Hepatocyte (in vitro differentiated cells): ENCODE measurements around the gene POFUT2. TPM values are rescaled to one million over a fixed set of nuclear protein-coding genes. Genes with fewer than 3 reads are reported as not detected.
"Not testable (repeated sequence)": the region's sequence is repeated elsewhere in the genome, so short reads cannot be mapped to it uniquely, and the experiment has no call there.

Experiments used
- DNase-seq: peaks from one replicate; pipeline ENCODE4 v3.0.0-alpha.2; 2016; ENCODE audit warnings: low spot score
- H2AFZ ChIP-seq: fragments of 200-600 bp; sonication (generic); 2 replicates; pipeline ENCODE4 v1.6.0; 2016; ENCODE audit warnings: antibody characterized with exemption, mild to moderate bottlenecking
- H3K27ac ChIP-seq: fragments of 200-600 bp; sonication (generic); 2 replicates; pipeline ENCODE4 v1.5.1; 2016; ENCODE audit warnings: mild to moderate bottlenecking
- H3K27me3 ChIP-seq: fragments of 200-600 bp; sonication (generic); 2 replicates; pipeline ENCODE4 v1.6.1; 2016
- H3K36me3 ChIP-seq: fragments of 200-600 bp; sonication (generic); replicated peaks from 2 replicates; pipeline ENCODE4 v1.5.1; 2016; ENCODE audit warnings: low read depth; ENCODE audit not compliant: insufficient read depth
- H3K4me1 ChIP-seq: fragments of 200-600 bp; sonication (generic); 2 replicates; pipeline ENCODE4 v1.5.1; 2016; ENCODE audit warnings: mild to moderate bottlenecking, moderate library complexity; ENCODE audit not compliant: insufficient read depth
- H3K4me2 ChIP-seq: fragments of 200-600 bp; sonication (generic); 2 replicates; pipeline ENCODE4 v1.6.0; 2016
- H3K4me3 ChIP-seq: fragments of 200-600 bp; sonication (generic); 2 replicates; pipeline ENCODE4 v1.5.1; 2016; ENCODE audit warnings: mild to moderate bottlenecking
- H3K79me2 ChIP-seq: fragments of 200-600 bp; sonication (generic); 2 replicates; pipeline ENCODE4 v1.6.0; 2017; ENCODE audit warnings: mild to moderate bottlenecking
- H3K9me2 ChIP-seq: fragments of 200-600 bp; sonication (generic); replicated peaks from 2 replicates; pipeline ENCODE4 v1.6.0; 2017; ENCODE audit warnings: mild to moderate bottlenecking; ENCODE audit not compliant: insufficient read depth
- H3K9me3 ChIP-seq: fragments of 200-600 bp; sonication (generic); 2 replicates; pipeline ENCODE4 v1.5.1; 2016; ENCODE audit warnings: low read depth, mild to moderate bottlenecking
- H4K20me1 ChIP-seq: fragments of 200-600 bp; sonication (generic); 2 replicates; pipeline ENCODE4 v1.6.0; 2016; ENCODE audit warnings: mild to moderate bottlenecking; ENCODE audit not compliant: insufficient read depth, poor library complexity, severe bottlenecking
- CTCF ChIP-seq: fragments of 200-600 bp; sonication (generic); IDR thresholded peaks from 2 replicates; pipeline ENCODE4 v1.5.1; 2016; ENCODE audit warnings: antibody characterized with exemption, mild to moderate bottlenecking; ENCODE audit not compliant: poor library complexity
- EZH2 ChIP-seq: fragments of 200-600 bp; sonication (generic); IDR thresholded peaks from 2 replicates; pipeline ENCODE4 v1.6.1; 2016; ENCODE audit warnings: antibody characterized with exemption, mild to moderate bottlenecking, borderline replicate concordance
- EZH2phosphoT487 ChIP-seq: fragments of 200-600 bp; sonication (generic); IDR thresholded peaks from one replicate; pipeline ENCODE4 v1.6.1; 2018; ENCODE audit warnings: antibody characterized with exemption, mild to moderate bottlenecking, low read depth, moderate library complexity; ENCODE audit not compliant: unreplicated experiment, severe bottlenecking
- WGBS: methylation state at CpG from one replicate; pipeline ENCODE4 v1.1.6; 2016; ENCODE audit warnings: low lambda C conversion rate; ENCODE audit errors: missing lambda C conversion rate; 5-methylcytosine and 5-hydroxymethylcytosine counted together
- polyA plus RNA-seq: library from polyadenylated mRNA; unstranded; fragments of >200 nt; fragmentation: Nextera tagmentation; extraction: Ambion mirVana; gene quantifications from 2 replicates; pipeline ENCODE4 v1.2.1, GENCODE V29; 2016
- total RNA-seq: library from RNA; depleted of rRNA; stranded (reverse); fragments of >200 nt; gene quantifications from 2 replicates; pipeline ENCODE4 v1.2.3, GENCODE V29; 2014

POFUT2 gene
- total and polyA plus RNA-seq, 2 experiments from 2014 or later = 30.7 to 57.7 TPM

GRCh38 chr21:45316871-45317397 is 29.2 kb upstream of the POFUT2 start:
- Histone ChIP-seq H3K4me1 (peaks cover 8% of the 10 kb centered on the region), H3K27me3 (no peaks in the 10 kb centered on the region), H3K4me3 (no peak overlapping the region), H3K79me2 (no peaks in the 10 kb centered on the region), H3K4me2 (no peak overlapping the region), H3K36me3 (no peaks in the 10 kb centered on the region), H3K9me3 (no peaks in the 10 kb centered on the region), H3K9me2 (no peaks in the 10 kb centered on the region), H2AFZ (no peak overlapping the region), H4K20me1 (no peaks in the 10 kb centered on the region), H3K27ac (no peak overlapping the region)
- WGBS = 87% methylated on average over 16 of the region's 16 CpGs
- TF ChIP-seq EZH2 = no peak
- TF ChIP-seq CTCF = no peak
- no peak for TF ChIP-seq EZH2phosphoT487
- DNase-seq = no peak

- not testable (repeated sequence) for H3K36me3 ChIP-seq, H3K4me2 ChIP-seq, H4K20me1 ChIP-seq, H3K9me3 ChIP-seq, H3K4me1 ChIP-seq, H3K79me2 ChIP-seq, H3K27ac ChIP-seq, H3K9me2 ChIP-seq, H3K27me3 ChIP-seq, DNase-seq, H3K4me3 ChIP-seq, H2AFZ ChIP-seq
- WGBS = 53% methylated on average over 7 of the region's 7 CpGs
These were observed 28.2 kb upstream of the POFUT2 start for GRCh38 chr21:45315676-45316470.

GRCh38 chr21:45313682-45314081 is 26.0 kb upstream of the POFUT2 start:
- Histone ChIP-seq H3K27me3 (no peaks in the 10 kb centered on the region), H3K4me1 (peaks cover 13% of the 10 kb centered on the region), H3K9me2 (no peaks in the 10 kb centered on the region), H3K4me3 (no peak overlapping the region), H3K79me2 (no peaks in the 10 kb centered on the region), H3K4me2 (no peak overlapping the region), H4K20me1 (no peaks in the 10 kb centered on the region), H2AFZ (no peak overlapping the region), H3K9me3 (no peaks in the 10 kb centered on the region), H3K27ac (no peak overlapping the region), H3K36me3 (no peaks in the 10 kb centered on the region)
- DNase-seq = no peak
- no peak for TF ChIP-seq EZH2phosphoT487
- no peak for TF ChIP-seq CTCF
- TF ChIP-seq EZH2 = no peak
- WGBS = 53% methylated on average over 3 of the region's 3 CpGs

GRCh38 chr21:45313015-45313414 is 25.3 kb upstream of the POFUT2 start:
- Histone ChIP-seq H2AFZ (no peak overlapping the region), H3K36me3 (no peaks in the 10 kb centered on the region), H3K4me1 (peaks cover 16% of the 10 kb centered on the region), H4K20me1 (no peaks in the 10 kb centered on the region), H3K4me2 (no peak overlapping the region), H3K4me3 (no peak overlapping the region), H3K79me2 (no peaks in the 10 kb centered on the region), H3K27ac (no peak overlapping the region), H3K27me3 (no peaks in the 10 kb centered on the region), H3K9me3 (no peaks in the 10 kb centered on the region), H3K9me2 (no peaks in the 10 kb centered on the region)
- 92% methylated on average over 14 of the region's 14 CpGs for WGBS
- TF ChIP-seq EZH2phosphoT487 (no peak), CTCF (no peak), EZH2 (no peak)
- DNase-seq = no peak
